Vagina (tissue), 2 donors: Measurements from ENCODE around the gene TMEM213. TPM values are rescaled to one million over a fixed set of nuclear protein-coding genes. Genes with fewer than 3 reads are reported as not detected.

Source experiments
- DNase-seq, 2 donors: peaks; one replicate each; pipeline ENCODE4 v3.0.0-alpha.2; 2017; ENCODE audit errors: extremely low spot score in 2 of 2
- H3K27ac ChIP-seq: fragments of 200-600 bp; sonication (generic); one replicate; pipeline ENCODE4 v1.5.1; 2019
- H3K27me3 ChIP-seq: fragments of 200-600 bp; sonication (generic); one replicate; pipeline ENCODE4 v1.5.1; 2019
- H3K36me3 ChIP-seq, 2 donors: fragments of 200-600 bp; sonication (generic); one replicate each; pipeline ENCODE4 v1.5.1; 2017 to 2019
- H3K4me1 ChIP-seq: fragments of 200-600 bp; sonication (generic); one replicate; pipeline ENCODE4 v1.5.1; 2019
- H3K4me3 ChIP-seq, 2 donors: fragments of 200-600 bp; sonication (generic); 1 replicate in 1 of 2; 2 replicates in 1 of 2; pipeline ENCODE4 v1.5.1; 2016 to 2019
- H3K9me3 ChIP-seq: fragments of 200-600 bp; sonication (generic); one replicate; pipeline ENCODE4 v1.5.1; 2019
- CTCF ChIP-seq, 3 experiments: fragments of 450-650 bp in 2 of 3; fragments of 200-600 bp in 1 of 3; sonication (generic) in 1 of 3; IDR thresholded peaks; one replicate each; pipeline ENCODE4 v1.5.1; 2017 to 2019; ENCODE audit warnings: antibody characterized with exemption in 3 of 3, mild to moderate bottlenecking in 2 of 3, moderate library complexity in 2 of 3
- POLR2A ChIP-seq, 2 donors: fragments of 450-650 bp; IDR thresholded peaks; one replicate each; pipeline ENCODE4 v1.6.1; 2017; ENCODE audit warnings: antibody characterized with exemption in 2 of 2, mild to moderate bottlenecking in 2 of 2, moderate library complexity in 2 of 2
- POLR2AphosphoS5 ChIP-seq, 2 donors: sonication (generic); formaldehyde crosslinking; IDR thresholded peaks; one replicate each; pipeline ENCODE4 v1.9.0; 2017; ENCODE audit warnings: antibody characterized with exemption in 2 of 2, mild to moderate bottlenecking in 2 of 2, low read depth in 1 of 2; ENCODE audit not compliant: insufficient read depth in 1 of 2
- intact Hi-C: fragments of 100-400 bp; cut with DNase I; formaldehyde crosslinking; loops from one replicate; pipeline ENCODE4 v1.15.1; 2023
- total RNA-seq: library from RNA; depleted of rRNA; stranded (reverse); fragments of >200 nt; gene quantifications from one replicate; pipeline ENCODE4 v1.2.3, GENCODE V29; 2016

Gene TMEM213
- total RNA-seq, 1 donor from 2014 or later, result not detected

GRCh38 chr7:138852469-138852868 lies 54.7 kb downstream of the TMEM213 start:
- Histone ChIP-seq H3K4me1 (no peaks in the 10 kb centered on the region), H3K27ac (no peak overlapping the region), H3K36me3 (peaks cover 0 to 4% of the 10 kb centered on the region in 2 donors), H3K4me3 (no peak overlapping the region), H3K27me3 (no peaks in the 10 kb centered on the region), H3K9me3 (no peaks in the 10 kb centered on the region)
- DNase-seq, result no peak
- TF ChIP-seq POLR2A (IDR thresholded peaks at IDR 0.05) (no peak), POLR2AphosphoS5 (IDR thresholded peaks at IDR 0.05; ENCODE audit: insufficient read depth in 1 of 2, low read depth in 1 of 2) (no peak), CTCF (IDR thresholded peaks at IDR 0.05) (no peak)
- intact Hi-C loops, result no loop called here

- no peak for TF ChIP-seq CTCF (IDR thresholded peaks at IDR 0.05)
- no peak for TF ChIP-seq POLR2AphosphoS5 (IDR thresholded peaks at IDR 0.05; ENCODE audit: insufficient read depth in 1 of 2, low read depth in 1 of 2)
- TF ChIP-seq POLR2A (IDR thresholded peaks at IDR 0.05), result no peak
- no peaks in the 10 kb centered on the region for H3K27me3 ChIP-seq
- intact Hi-C loops, result no loop called here
- H3K4me3 ChIP-seq, result no peak overlapping the region
- peaks cover 0 to 4% of the 10 kb centered on the region in 2 donors for H3K36me3 ChIP-seq
- H3K4me1 ChIP-seq, result no peaks in the 10 kb centered on the region
- no peak overlapping the region for H3K27ac ChIP-seq
- DNase-seq, result no peak
- H3K9me3 ChIP-seq, result peaks cover 4% of the 10 kb centered on the region
These were observed 55.7 kb downstream of the TMEM213 start for GRCh38 chr7:138853448-138853847.

GRCh38 chr7:138854115-138854645 lies 56.4 kb downstream of the TMEM213 start:
- Histone ChIP-seq H3K4me1 (no peaks in the 10 kb centered on the region), H3K36me3 (peaks cover 0 to 4% of the 10 kb centered on the region in 2 donors), H3K27me3 (no peaks in the 10 kb centered on the region), H3K9me3 (peaks cover 4% of the 10 kb centered on the region), H3K4me3 (no peak overlapping the region), H3K27ac (no peak overlapping the region)
- no peak for DNase-seq
- TF ChIP-seq POLR2A (IDR thresholded peaks at IDR 0.05), result no peak
- no peak for TF ChIP-seq POLR2AphosphoS5 (IDR thresholded peaks at IDR 0.05; ENCODE audit: insufficient read depth in 1 of 2, low read depth in 1 of 2)
- TF ChIP-seq CTCF (IDR thresholded peaks at IDR 0.05), result no peak
- intact Hi-C loops, result no loop called here

- no peak overlapping the region for H3K27ac ChIP-seq
- no peak overlapping the region for H3K4me3 ChIP-seq
- no peaks in the 10 kb centered on the region for H3K4me1 ChIP-seq
- intact Hi-C loops, result no loop called here
- peaks cover 4% of the 10 kb centered on the region for H3K9me3 ChIP-seq
- DNase-seq, result no peak
- no peaks in the 10 kb centered on the region for H3K27me3 ChIP-seq
- no peaks in the 10 kb centered on the region for H3K36me3 ChIP-seq
- TF ChIP-seq POLR2A (IDR thresholded peaks at IDR 0.05) (no peak), POLR2AphosphoS5 (IDR thresholded peaks at IDR 0.05; ENCODE audit: insufficient read depth in 1 of 2, low read depth in 1 of 2) (no peak), CTCF (IDR thresholded peaks at IDR 0.05) (no peak)
These were observed 59.9 kb downstream of the TMEM213 start for GRCh38 chr7:138857728-138858127.

GRCh38 chr7:138861051-138861450 lies 63.3 kb downstream of the TMEM213 start:
- DNase-seq, result peak in 1 of 2 donors; percentile 78
- H3K27me3 ChIP-seq, result no peaks in the 10 kb centered on the region
- H3K4me3 ChIP-seq, result no peak overlapping the region
- TF ChIP-seq POLR2A (IDR thresholded peaks at IDR 0.05) (no peak), CTCF (IDR thresholded peaks at IDR 0.05) (no peak), POLR2AphosphoS5 (IDR thresholded peaks at IDR 0.05; ENCODE audit: insufficient read depth in 1 of 2, low read depth in 1 of 2) (no peak)
- H3K9me3 ChIP-seq, result peaks cover 4% of the 10 kb centered on the region
- no peaks in the 10 kb centered on the region for H3K36me3 ChIP-seq
- no peak overlapping the region for H3K27ac ChIP-seq
- intact Hi-C loops, result no loop called here
- no peaks in the 10 kb centered on the region for H3K4me1 ChIP-seq
